ENCODE measurements around the gene ENTPD6. TPM values are rescaled to one million over a fixed set of nuclear protein-coding genes. Genes with fewer than 3 reads are reported as not detected.

The ENTPD6 gene
- total and polyA plus RNA-seq, 2 donors (not counting 1 experiment from before 2014, with no cell fraction given) = 64.4 to 79.8 TPM

- H3K4me1 ChIP-seq (ENCODE audit: control insufficient read depth in 2 of 2, insufficient read depth in 2 of 2, low read length in 2 of 2) = no peaks in the 10 kb centered on the region
- 100% methylated on average over 2 of the region's 4 CpGs for WGBS (ENCODE audit: insufficient coverage)
- H3K4me3 Mint-ChIP-seq = no peak overlapping the region
- H3K27ac Mint-ChIP-seq = no peak overlapping the region
- no peak overlapping the region for H2AFZ ChIP-seq (ENCODE audit: insufficient read depth, low read depth, low read length, poor library complexity, severe bottlenecking)
- CTCF ChIA-PET = no interaction called here
- no peak overlapping the region for H3K4me2 ChIP-seq (replicated peaks; ENCODE audit: low read depth, low read length, poor library complexity, severe bottlenecking)
- no peak overlapping the region for H3K9ac ChIP-seq (ENCODE audit: low read length)
- no peaks in the 10 kb centered on the region for H3K4me1 Mint-ChIP-seq
- POLR2A ChIA-PET = no interaction called here
- ATAC-seq (ENCODE audit: low read depth) = no peak
- intact Hi-C loops (cut with micrococcal nuclease) = no loop called here
- H3K9me3 Mint-ChIP-seq (ENCODE audit: insufficient read depth) = peaks cover 6% of the 10 kb centered on the region
- H3K4me3 ChIP-seq (ENCODE audit: control extremely low read depth in 1 of 5, extremely low read depth in 1 of 5, insufficient read depth in 1 of 5, low read depth in 2 of 5, low read length in 4 of 5) = no peak overlapping the region
- H3K27me3 Mint-ChIP-seq = no peaks in the 10 kb centered on the region
- no peaks in the 10 kb centered on the region for H3K9me3 ChIP-seq (ENCODE audit: control extremely low read depth in 1 of 3, control insufficient read depth in 2 of 3, insufficient read depth in 1 of 3, low read length in 2 of 3)
- H3K36me3 ChIP-seq (replicated peaks in 1 of 2; ENCODE audit: control extremely low read depth in 1 of 2, control insufficient read depth in 1 of 2, extremely low read depth in 1 of 2, insufficient read depth in 2 of 2, low read length in 1 of 2) = peaks cover 3 to 13% of the 10 kb centered on the region in 2 experiments
- H3K27ac ChIP-seq (ENCODE audit: low read length in 2 of 2) = no peak overlapping the region
- no peak for DNase-seq
- H3K27me3 ChIP-seq (replicated peaks in 1 of 4; ENCODE audit: control extremely low read depth in 1 of 4, control insufficient read depth in 3 of 4, insufficient read depth in 4 of 4, low read length in 3 of 4) = no peaks in the 10 kb centered on the region
- peaks cover 21% of the 10 kb centered on the region for H4K20me1 ChIP-seq (ENCODE audit: control insufficient read depth, insufficient read depth, low read length, poor library complexity, severe bottlenecking)
- TF ChIP-seq CTCF (IDR thresholded peaks at IDR 0.05) = no peak
- no peak for TF ChIP-seq EZH2 (IDR thresholded peaks at IDR 0.05; ENCODE audit: borderline replicate concordance, insufficient read depth, low read depth, low read length, poor library complexity, severe bottlenecking)
- peaks cover 19% of the 10 kb centered on the region for H3K79me2 ChIP-seq (ENCODE audit: control insufficient read depth, insufficient read depth, low read length)
Measured at GRCh38 chr20:25258828-25259227, 63.3 kb downstream of the ENTPD6 start.

GRCh38 chr20:25259358-25259757, 63.8 kb downstream of the ENTPD6 start:
- Mint-ChIP-seq H3K9me3 (ENCODE audit: insufficient read depth) (peaks cover 6% of the 10 kb centered on the region), H3K27me3 (no peaks in the 10 kb centered on the region), H3K4me1 (no peaks in the 10 kb centered on the region), H3K4me3 (no peak overlapping the region), H3K27ac (no peak overlapping the region)
- WGBS (ENCODE audit: insufficient coverage) = 98% methylated on average over 5 of the region's 12 CpGs
- Histone ChIP-seq H3K9ac (ENCODE audit: low read length) (no peak overlapping the region), H3K27ac (ENCODE audit: low read length in 2 of 2) (no peak overlapping the region), H3K9me3 (ENCODE audit: control extremely low read depth in 1 of 3, control insufficient read depth in 2 of 3, insufficient read depth in 1 of 3, low read length in 2 of 3) (no peaks in the 10 kb centered on the region), H3K4me2 (replicated peaks; ENCODE audit: low read depth, low read length, poor library complexity, severe bottlenecking) (no peak overlapping the region), H3K4me3 (ENCODE audit: control extremely low read depth in 1 of 5, extremely low read depth in 1 of 5, insufficient read depth in 1 of 5, low read depth in 2 of 5, low read length in 4 of 5) (no peak overlapping the region), H3K36me3 (replicated peaks in 1 of 2; ENCODE audit: control extremely low read depth in 1 of 2, control insufficient read depth in 1 of 2, extremely low read depth in 1 of 2, insufficient read depth in 2 of 2, low read length in 1 of 2) (peaks cover 3 to 13% of the 10 kb centered on the region in 2 experiments), H2AFZ (ENCODE audit: insufficient read depth, low read depth, low read length, poor library complexity, severe bottlenecking) (no peak overlapping the region), H3K4me1 (ENCODE audit: control insufficient read depth in 2 of 2, insufficient read depth in 2 of 2, low read length in 2 of 2) (no peaks in the 10 kb centered on the region), H3K27me3 (replicated peaks in 1 of 4; ENCODE audit: control extremely low read depth in 1 of 4, control insufficient read depth in 3 of 4, insufficient read depth in 4 of 4, low read length in 3 of 4) (no peaks in the 10 kb centered on the region), H3K79me2 (ENCODE audit: control insufficient read depth, insufficient read depth, low read length) (peaks cover 19% of the 10 kb centered on the region), H4K20me1 (ENCODE audit: control insufficient read depth, insufficient read depth, low read length, poor library complexity, severe bottlenecking) (peaks cover 21% of the 10 kb centered on the region)
- ATAC-seq (ENCODE audit: low read depth) (no peak), DNase-seq (no peak)
- CTCF ChIA-PET = no interaction called here
- POLR2A ChIA-PET = no interaction called here
- TF ChIP-seq EZH2 (IDR thresholded peaks at IDR 0.05; ENCODE audit: borderline replicate concordance, insufficient read depth, low read depth, low read length, poor library complexity, severe bottlenecking) (no peak), CTCF (IDR thresholded peaks at IDR 0.05) (no peak)
- intact Hi-C loops (cut with micrococcal nuclease) = no loop called here

Measured in B cell (primary cell).